SH-SY5Y (cell line): ENCODE results near the gene IL16.

Experiments
- GATA2 ChIP-seq: IDR thresholded peaks from 2 replicates; pipeline ENCODE4 v1.6.1; 2011; ENCODE audit warnings: mild to moderate bottlenecking, low read depth, low read length
- GATA3 ChIP-seq: IDR thresholded peaks from 2 replicates; pipeline ENCODE4 v1.6.1; 2011; ENCODE audit warnings: low read depth, mild to moderate bottlenecking, low read length, moderate library complexity

IL16 gene

DNA sequence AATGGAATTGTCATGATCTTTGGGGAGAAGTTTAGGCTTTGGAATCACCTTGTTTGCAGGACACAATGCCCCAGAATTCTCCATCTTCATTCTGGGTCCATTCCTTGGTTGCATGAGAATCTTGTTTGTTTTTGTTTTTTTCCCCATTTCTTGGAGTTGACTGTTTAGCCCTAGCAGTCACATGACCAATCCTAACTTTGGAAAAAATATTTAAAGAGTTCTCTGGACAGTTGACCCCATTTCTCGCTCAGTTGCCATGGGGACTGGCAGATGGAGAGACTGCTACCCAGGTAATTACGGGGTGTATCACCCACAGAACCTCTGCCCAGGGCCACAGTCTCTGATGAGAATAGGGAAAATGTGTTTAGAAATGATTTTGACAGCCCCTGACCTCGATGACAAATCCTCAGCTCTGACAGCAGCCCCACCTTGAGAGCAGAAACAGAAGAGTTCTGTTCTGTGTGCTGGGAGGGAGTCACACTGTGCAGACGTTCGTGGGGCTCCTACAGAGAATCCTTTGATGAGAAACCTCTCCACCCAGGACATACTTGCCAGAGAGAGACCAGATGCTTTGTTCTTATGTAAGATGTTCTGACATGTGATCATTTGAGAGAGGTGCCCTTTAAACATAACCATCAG is 57.7 kb downstream of the IL16 start:
- TF ChIP-seq GATA2 (no peak), GATA3 (no peak)

DNA sequence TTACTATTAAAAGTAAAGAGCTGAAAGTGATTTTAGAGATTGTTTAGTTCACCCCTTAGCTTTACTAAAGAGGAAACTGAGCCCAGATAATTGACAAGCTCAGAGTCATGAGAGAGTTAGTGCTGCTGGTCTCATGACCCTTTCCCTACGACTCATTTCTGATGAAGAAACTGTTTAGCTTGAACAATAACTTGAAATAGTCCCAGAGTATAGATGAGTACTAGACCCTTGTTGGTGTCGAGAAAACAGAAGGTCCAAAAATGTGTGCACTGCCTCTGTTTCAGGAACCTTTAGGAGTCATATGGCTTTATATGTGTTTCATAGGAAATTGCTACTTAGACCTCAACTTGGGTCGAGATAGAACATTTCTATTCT is 58.2 kb downstream of the IL16 start:
- no peak for TF ChIP-seq GATA2
- no peak for TF ChIP-seq GATA3

DNA sequence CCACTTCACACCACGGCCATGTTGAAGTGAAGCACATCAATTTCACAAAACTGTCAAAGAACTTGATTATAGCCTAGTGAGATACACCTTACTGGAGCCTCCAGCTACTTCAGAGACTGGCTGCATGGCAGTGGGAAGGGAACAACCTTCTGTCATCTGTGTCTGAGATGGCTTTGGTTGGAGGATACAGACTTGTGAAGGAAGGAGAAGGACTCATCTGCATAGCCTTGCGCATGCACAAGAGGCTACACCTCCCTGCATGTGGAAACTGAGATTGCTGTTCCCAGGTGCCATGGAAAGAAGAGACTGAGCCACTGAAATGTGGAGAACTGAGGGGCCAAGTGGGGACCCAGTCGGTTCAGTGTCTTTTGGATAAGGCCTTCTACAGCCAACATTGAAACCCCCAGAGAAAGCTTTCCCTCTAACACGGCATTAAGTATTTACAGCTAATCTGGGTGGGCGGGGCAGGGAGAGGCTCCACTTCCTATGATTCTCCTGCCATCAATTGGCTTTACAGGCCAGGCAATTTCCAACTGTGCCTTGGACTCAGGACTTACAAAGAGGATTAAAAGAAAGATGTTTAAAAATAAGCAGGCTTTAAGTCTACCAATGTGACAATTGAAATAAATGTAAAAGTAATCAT is 58.8 kb downstream of the IL16 start:
- no peak for TF ChIP-seq GATA3
- no peak for TF ChIP-seq GATA2

DNA sequence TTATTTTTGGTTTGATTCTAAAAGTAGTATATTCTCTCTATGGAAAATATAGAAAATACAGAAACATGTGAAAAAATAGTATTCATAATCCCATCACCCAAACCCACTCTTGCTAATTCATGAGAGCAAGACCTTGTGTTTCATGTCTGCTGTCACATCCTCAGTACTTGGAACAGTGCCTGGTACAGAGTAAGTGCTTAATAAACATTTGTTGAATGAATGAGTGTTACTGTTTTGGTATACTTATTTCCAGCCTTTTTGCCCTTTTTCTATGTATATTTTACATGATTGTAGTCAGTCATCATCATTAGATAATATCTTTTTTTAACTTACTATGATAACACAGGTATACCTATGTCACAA is 59.3 kb downstream of the IL16 start:
- TF ChIP-seq GATA2 (no peak), GATA3 (no peak)

DNA sequence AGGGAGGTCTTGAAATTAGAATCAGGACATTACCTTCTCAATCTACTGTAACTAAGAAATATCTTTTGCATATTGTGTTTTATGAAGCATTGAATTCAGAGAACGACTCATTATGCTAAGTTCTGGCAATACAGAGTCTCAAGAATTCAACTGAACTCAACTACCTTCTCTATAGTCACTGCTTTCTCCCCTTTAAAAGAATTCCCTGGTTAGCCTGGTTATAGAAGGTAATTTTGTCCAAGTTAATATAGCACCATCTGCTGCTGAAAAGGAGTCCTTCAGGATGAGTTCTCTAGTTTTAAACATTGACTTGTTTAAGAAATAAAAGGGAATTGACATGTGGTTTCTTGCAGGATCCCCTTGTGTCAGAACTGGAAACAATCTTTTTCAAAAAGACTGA is 60.2 kb downstream of the IL16 start:
- TF ChIP-seq GATA3 = no peak
- no peak for TF ChIP-seq GATA2

DNA sequence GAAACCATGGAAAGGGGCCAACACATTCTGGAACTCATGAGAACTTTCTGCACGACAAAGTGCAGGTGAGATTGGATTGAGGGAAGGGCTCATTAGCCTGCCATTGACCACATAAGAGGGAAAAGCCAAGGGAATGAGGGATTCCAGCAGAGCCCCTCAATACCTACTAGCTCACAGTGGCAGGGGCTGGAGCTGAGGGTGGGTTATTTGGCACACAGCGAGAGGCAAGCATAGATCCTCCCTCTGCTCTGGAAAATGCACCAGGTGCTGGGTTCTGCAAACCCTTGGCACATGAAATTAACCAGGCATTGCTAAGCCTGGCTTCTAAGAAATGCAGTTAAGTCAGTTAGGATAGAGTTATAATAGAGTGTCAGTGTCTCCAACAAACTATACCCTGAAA is 60.8 kb downstream of the IL16 start:
- TF ChIP-seq GATA2 (no peak), GATA3 (no peak)

DNA sequence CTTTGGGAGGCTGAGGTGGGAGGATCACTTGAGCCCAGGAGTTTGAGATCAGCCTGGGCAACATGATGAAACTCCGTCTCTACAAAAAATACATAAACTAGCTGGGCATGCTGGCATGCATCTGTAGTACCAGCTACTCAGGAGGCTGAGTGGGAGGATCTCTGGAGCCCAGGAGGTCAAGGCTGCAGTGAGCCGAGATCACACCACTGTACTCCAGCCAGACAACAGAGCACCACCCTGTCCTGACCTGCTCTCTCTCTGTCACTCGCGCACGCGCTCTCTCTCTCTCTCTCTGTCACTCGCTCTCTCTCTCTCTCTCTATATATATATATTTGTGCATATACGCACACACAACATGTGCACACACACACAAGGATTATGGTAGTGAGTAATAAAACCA is 61.8 kb downstream of the IL16 start:
- TF ChIP-seq GATA3 (no peak), GATA2 (no peak)

DNA sequence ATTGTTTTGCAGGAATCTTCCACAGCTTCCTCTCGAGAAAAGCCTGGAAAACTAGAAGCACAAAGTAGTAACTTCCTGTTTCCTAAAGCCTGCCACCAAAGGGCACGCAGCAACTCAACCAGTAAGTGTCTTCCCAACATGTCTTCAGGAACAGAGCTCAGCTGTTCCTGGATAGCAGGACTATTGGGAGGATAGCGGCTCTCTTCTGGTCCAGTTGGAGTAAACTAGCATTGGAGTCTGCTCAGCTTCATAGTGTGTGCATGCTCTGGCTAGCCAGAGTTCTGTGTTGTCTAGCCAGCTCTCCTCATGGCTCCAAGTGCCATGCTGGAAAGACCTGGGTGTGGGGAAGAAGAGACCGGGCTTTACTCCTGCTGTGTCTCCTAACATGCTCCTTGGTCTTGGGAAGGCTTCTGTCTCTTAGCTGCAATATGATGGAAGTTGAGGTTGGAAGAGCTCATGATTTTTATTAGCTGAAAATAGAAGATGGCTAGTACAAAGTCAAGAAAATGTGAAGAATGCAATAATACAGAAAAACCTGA is 63.1 kb downstream of the IL16 start:
- TF ChIP-seq GATA3 (no peak), GATA2 (no peak)

DNA sequence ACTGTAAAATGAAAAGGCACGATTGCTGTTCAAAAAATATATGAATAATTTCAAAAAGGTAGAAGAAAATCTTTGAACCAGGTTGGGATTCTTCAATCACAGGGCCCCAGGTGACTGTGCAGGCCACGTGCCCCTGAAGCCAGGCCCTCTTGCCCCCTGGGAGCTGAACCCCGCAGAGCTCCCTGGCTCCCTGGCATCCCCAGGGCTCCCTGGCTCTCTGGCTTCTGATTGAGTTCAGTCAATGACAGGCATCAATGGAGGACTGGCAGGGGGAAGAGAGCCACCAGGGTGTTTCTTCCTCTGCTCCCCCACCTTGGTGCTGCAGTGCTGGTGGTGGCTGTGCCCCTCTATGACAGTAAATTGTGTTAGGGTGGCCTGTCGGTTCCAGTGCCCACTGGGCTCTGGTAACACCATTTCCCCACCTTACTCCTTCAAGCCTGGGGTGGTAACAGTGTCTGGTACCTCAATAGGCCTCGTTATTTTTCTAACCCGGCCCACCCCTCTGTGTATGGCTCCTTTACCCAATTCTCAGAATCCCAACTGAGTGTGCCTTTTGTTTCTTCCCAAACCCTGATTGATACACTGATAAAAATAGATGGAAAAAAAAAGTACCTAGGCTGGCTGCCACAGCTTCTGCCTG is 64.6 kb downstream of the IL16 start:
- TF ChIP-seq GATA3 = no peak

DNA sequence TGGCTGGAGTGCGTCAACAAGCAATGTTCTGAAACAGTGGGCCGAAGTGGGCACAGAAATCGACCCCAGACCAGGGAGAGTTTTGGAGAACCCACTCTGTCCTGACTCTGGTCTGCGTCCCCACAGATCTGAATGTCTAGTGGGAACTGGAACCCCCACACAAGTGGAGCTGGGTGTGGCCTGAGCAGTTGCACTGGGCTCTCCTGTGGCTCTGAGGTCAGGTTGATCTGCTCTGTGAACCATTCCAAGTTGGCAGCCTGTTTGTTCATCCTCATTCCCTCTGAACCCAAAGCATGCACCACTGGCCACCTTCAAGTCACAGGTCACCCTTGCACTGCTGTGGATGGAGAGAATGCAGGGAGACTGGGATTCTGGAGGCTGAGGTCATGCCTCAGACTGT is 66.8 kb downstream of the IL16 start:
- TF ChIP-seq GATA3 (no peak), GATA2 (no peak)

DNA sequence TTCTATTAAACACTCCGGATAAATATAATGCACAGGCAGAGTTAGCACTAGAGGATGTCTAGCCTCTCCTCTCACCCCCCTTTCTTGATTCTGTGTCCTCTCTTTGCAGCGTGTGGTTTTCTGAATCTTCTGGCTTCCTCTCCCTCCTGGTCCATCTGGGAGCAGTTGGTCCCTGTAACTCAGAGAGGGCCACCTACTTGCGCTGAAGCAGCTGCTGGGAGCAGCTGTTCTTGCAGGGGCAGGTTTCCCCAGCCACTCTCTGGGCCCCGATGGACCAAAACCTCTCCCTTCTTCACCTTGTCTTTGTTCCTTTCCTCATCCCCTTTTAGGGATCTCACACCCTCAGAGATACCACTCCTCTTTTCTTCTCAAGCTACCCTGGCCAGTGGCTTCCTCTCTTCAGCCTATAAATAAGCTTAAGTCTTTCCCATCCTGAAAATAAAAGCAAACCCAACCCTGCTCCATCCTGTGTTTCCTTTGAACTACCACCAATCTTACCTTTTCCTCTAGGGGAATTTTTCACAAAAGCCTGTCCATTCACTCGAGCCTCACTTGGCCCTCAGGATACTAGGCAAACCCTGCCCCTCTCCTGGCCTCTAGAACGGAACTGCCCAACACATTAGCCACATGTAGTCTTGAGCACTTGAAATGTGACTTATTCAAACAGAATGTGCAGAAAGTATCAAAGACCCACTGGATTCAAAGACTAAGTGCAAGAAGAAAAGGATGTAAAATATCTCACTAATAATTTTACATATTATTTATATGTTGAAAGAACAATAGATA is 67.6 kb downstream of the IL16 start:
- no peak for TF ChIP-seq GATA3
- TF ChIP-seq GATA2 = no peak

DNA sequence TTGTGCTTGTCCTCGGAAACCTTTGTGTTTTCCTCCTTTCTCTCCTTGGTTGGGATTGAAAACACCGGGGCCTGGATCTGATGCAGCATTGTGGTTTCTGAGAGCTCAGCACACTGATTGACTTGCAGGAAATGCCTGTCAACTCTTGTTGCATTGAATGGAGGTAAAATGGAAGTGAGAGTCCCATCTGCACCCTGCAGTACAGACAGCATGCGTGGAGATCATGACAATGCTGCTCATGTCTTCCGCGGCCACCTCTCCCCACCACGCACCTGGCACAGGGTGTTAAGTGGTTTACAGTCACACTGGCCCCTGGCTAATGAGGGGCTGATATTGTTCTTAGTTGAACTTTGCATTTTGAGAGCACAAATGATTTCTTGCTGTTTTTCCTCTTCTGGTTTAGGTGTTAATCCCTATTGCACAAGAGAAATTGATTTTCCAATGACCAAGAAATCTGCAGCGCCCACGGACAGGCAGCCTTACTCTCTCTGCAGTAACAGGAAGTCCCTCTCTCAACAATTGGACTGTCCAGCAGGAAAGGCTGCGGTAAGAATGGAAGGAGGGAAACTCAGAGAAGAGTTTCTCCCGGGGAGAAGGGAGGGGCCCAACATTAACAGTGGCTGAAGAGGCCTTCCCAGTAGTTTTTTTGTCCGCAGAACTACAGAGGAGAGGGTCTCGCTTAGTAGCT is 68.7 kb downstream of the IL16 start:
- TF ChIP-seq GATA3 (no peak), GATA2 (no peak)

DNA sequence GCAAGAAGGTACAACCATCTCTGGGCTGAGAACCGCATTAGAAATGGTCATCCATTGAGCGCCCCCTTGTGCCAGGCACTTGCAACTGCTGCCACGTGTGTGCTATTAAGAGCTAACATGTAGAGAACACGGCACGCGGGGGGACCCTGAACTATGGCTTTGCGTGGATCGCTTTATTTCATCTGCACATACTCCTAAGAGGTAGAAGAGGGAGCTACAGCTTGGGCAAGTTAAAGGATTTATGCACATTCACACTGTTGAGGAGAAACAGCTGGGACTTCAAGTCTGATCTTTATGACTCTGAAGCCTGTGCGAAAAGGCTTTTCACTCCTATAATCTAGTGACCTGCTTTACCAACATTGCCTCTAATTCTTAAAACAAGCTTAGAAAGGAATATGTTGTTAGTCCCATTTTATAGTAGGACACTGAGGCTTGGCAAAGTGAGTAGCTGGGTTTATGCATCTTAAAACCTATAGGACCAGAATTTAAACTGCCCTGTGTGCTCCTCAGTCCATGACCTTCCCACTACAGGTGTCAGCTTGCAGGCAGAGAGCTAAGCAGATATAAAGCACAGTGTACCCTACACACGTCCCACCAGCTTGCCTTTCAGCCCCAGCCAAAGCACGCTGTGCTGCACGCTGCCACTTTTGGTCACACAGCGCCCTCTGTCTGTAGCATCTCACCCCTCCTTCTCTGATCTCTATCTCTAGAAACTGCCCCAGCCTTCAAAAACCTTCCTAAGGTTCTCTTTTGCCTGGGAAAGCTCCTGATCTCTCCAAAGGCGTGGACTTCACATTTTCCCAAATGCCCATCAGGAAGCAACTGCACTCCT is 69.5 kb downstream of the IL16 start:
- TF ChIP-seq GATA2 (peak; percentile 96), GATA3 (peak; percentile 77)

DNA sequence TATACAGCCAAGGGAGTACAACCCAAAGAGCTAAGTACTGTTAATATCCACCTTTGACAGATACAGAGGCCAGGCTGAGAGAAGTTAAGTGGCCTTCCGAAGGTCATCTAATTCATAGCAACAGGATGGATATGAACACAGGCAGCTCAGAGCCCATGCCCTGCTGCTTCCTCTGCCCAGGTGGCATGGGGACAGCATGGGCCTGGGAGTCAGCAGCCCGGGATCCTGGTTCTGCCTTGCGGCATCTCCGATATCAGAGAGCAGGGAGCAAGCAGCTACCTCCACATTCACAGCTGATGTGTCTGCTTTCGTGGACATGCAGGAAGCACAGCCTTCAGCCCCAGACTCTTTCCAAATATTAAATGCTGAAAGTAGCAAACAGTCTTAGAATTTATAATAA is 71.7 kb downstream of the IL16 start:
- no peak for TF ChIP-seq GATA3
- no peak for TF ChIP-seq GATA2
